HG03565 (cell line): ENCODE data around the gene SEMA3A.
"Not testable (repeated sequence)": the region's sequence is repeated elsewhere in the genome, so short reads cannot be mapped to it uniquely, and the experiment has no call there.

Experiments used
- ATAC-seq: cut with Tn5 transposase; IDR thresholded peaks from one replicate; pipeline ENCODE4 v1.9.1; 2021; ENCODE audit warnings: mild to moderate bottlenecking, moderate library complexity; ENCODE audit not compliant: unreplicated experiment

SEMA3A gene

DNA sequence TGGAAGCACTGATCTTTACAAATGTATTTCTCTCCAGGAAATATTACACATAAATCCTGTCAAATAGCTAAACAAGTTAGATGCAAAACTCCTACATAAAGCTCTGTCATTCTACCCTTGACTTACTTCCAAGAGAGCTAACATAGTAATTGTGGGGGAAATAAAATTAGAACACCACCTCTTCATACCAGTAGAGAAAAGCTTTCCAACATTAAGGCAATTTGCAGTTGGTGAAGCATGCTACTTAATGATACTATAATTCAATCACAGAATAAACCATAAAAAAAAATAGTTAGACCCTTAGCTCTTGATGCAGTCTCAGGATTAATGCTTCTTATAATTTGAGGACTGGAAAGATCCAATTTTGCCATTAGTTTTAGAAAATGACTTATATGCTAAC is 35.2 kb downstream of the SEMA3A start:
- no peak for ATAC-seq

DNA sequence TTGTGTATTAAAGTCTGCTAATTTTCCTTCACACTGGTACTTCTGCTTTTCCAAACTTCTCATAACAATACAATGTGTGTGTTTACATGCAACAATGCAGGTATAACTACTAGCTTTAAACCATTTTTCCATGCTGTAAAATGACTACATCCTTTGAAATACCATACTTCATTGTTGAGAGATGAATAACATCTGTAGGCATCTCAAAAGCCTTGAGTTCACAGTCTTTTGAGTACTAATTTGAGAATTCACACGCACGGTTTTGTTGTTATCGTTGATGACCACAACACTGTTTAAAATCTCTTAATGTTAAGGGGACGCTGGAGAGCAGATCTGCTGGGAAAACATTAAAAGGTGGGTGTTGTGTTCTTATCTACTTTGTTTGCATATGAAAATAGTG is 37.4 kb downstream of the SEMA3A start:
- ATAC-seq: no peak

GRCh38 chr7:84154991-84155781 is 39.4 kb downstream of the SEMA3A start:
- ATAC-seq: no peak

DNA sequence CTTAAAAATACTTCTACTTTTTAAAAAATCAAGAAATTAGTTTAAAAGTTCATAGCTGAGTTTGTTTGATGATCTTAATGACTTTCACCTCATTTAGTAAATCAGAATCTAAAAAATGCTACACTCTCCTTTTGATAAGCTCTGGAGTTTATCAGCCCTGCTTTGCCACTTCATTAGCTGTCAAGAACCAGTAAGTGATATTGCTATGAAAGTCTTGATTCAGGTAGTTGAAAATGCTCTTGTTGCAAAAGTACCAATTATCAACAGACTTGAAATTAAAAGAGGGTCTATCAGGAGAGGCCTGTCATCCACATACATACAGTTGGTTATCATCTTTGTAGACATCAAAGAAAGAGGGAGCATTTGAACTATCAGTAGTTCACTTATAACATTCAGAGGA is 41.6 kb downstream of the SEMA3A start:
- no peak for ATAC-seq

- not testable (repeated sequence) for ATAC-seq
These were observed 44.2 kb downstream of the SEMA3A start for GRCh38 chr7:84150370-84150769.

GRCh38 chr7:84149573-84149972 is 45.0 kb downstream of the SEMA3A start:
- ATAC-seq: no peak

DNA sequence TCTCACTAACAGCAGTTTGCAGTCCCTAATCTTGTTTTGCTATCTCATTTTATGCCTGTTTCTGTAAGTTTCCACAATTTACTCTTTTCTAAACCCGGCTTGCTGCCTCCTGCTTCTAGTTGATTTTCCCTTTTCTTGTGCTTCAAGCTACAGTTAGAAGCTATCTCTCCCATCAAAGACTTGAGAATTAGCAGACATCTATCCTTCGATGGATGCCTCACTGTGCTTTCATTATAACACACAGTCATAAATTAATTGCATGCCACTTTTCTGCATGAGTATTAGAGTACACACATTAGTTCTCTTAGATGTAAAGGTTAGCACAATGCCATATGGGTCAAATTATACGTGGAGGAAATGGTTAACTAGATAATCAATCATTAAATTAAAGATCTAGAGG is 48.7 kb downstream of the SEMA3A start:
- ATAC-seq: no peak

- no peak for ATAC-seq
These were observed 49.7 kb downstream of the SEMA3A start for GRCh38 chr7:84144935-84145334.

DNA sequence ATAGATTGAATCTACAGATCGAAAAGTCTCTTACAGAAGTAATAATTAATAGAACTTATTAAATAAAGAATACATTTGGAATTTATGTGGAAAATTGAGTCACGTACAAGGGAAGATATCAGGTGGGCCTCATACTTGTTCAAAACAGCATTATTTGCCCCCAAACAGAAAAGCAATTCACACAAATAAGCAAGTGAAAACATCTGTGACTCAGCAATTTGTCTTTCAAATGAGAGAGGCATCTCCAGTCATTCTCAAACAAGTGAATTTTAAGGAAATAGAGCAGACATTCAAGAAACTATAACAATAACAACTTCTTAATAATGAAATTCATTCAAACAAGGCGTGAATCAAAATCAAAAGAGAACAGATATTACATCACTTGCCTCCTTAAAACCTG is 50.1 kb downstream of the SEMA3A start:
- ATAC-seq: no peak

DNA sequence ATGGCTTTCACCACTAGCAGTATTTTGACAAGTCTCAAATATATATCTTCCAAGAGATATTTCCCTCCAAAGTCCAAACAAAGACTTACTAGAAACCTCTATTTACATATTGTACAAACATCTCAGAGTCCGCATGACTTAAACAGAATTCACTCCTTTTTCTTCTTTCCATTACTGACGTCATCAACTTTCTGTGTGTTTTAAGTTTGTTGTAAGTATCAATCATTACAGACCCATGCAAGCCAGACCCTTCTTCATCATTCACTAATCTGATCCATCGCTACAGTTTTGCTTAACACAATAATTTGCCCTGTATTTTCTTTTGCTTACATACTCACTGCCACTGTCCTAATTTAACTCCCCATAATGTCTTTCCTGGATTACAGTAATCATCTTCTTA is 51.9 kb downstream of the SEMA3A start:
- no peak for ATAC-seq

DNA sequence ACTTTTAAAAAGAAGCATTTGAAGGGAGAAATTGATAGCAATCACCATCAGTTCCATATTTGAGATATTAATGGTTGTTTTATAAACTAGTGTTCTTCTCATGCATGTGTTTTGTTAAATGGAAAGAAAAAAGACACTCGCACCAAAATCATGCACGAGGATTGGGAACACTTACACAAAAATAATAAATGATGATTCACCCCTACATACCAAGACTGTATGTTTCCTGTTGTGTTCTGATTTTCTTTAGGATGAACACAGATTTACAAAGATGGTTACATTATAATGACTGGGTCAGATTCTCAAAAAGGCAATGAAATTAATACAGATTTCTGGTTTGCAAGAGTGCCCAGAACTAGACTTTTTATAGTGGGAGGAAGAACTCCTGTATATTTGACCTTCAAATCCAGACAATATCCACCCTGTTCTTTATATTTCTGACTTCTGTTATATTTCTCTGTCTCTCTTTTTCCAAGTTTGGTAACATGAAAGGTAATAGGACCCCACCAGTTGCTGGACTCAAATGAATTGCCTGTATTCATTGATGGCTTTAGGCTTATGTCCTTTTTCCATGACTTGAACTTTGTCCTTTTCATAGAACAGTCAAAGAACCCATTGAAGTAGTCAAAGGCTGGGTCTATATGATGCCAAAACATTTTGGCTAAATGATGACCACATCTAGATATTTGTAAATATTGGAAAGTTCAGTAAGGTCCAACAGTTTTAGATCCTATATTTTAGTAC is 54.4 kb downstream of the SEMA3A start:
- no peak for ATAC-seq

- no peak for ATAC-seq
These were observed 56.2 kb downstream of the SEMA3A start for GRCh38 chr7:84138411-84138810.

DNA sequence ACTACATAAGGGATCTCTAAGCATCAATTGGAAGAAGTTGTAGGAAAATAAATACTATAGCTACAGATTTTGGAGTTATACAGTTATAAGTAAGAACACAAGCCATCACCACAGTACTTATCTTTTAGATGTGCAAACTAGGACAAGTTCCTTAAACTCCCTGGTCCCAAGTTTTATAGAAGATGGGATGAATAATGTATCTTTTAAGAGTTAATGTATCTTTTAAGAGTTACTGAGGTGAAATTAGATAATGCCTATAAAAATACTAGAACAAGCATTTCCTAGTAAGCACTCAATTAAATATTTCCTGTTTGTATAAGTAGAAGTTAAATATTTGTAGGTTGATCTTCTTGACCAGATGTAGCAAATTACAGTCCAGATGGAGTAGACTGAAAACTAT is 56.8 kb downstream of the SEMA3A start:
- ATAC-seq: no peak

- no peak for ATAC-seq
These were observed 57.8 kb downstream of the SEMA3A start for GRCh38 chr7:84136809-84137208.

DNA sequence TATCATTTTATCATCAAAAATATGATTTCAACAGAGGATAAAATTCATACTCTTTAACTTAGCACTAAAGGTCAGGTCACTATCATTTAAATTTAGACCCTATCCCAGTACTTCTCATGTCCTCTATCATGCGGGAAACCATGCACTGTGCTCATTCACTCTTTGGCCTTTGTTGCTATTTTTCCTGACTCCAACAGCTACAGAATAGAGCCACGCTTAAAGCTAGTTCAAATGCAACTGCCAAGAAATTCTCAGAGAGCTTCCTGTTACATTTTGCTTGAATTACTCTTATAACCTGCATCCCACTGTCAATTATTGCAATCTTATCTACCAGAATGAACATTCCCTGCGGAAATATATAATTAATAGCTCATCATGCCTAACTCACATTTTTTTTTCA is 58.3 kb downstream of the SEMA3A start:
- no peak for ATAC-seq

DNA sequence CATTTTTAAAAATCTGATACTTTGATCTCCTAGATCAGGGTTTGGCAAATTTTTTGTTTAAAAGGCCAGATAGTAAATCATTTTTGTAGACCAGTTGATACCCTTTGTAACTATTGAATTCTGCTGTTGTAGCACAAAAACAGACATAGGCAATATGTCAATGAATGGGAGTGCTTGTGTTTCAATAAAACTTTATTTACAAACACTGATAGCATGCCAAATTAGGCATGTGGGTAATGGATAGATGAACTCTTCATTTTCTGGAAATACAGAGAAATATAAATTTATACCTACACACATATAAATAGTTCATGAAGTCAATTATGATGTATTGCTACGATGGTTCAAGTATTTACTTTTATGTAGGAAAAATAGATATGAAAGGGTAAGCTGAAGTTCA is 60.4 kb downstream of the SEMA3A start:
- no peak for ATAC-seq

DNA sequence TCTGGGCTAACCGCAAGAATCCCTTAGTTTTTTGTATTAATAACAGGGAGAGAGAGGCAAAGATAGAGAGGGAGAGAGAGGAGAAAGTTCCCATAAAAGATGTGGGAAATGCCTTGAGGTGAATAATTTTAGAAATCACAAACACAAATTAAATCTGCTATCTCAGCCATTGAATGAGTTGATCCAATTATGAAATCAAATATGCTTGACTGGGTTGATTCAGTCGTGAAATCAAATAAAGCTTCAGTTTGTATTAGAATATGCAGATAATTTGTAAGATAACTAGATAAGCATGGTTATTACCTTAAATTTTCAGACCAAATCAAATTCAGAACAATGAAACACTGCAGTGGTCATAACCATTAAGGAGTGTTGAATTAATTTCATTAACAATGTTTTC is 68.9 kb downstream of the SEMA3A start:
- no peak for ATAC-seq

- ATAC-seq: no peak
These were observed 70.5 kb downstream of the SEMA3A start for GRCh38 chr7:84123965-84124547.

GRCh38 chr7:84122582-84123360 is 71.8 kb downstream of the SEMA3A start:
- ATAC-seq: no peak

DNA sequence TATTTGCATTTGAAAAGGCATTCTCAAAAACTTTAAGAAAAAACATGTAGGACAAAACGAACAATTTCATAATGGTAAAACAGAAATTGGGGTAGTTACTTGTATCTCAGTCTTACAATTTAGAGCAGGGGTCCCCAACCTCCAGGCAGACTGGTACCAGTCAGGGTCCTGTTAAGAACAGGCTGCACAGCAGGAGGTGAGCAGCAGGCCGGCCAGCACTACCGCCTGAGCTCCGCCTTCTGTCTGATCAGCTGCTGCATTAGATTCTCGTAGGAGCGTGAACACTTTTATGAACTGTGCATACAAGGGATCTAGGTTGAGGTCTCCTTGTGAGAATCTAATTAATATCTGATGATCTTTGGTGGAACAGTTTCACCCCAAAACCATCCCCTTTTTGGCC is 77.3 kb downstream of the SEMA3A start:
- ATAC-seq: no peak
